ENCODE measurements around the gene RELB.

DNA sequence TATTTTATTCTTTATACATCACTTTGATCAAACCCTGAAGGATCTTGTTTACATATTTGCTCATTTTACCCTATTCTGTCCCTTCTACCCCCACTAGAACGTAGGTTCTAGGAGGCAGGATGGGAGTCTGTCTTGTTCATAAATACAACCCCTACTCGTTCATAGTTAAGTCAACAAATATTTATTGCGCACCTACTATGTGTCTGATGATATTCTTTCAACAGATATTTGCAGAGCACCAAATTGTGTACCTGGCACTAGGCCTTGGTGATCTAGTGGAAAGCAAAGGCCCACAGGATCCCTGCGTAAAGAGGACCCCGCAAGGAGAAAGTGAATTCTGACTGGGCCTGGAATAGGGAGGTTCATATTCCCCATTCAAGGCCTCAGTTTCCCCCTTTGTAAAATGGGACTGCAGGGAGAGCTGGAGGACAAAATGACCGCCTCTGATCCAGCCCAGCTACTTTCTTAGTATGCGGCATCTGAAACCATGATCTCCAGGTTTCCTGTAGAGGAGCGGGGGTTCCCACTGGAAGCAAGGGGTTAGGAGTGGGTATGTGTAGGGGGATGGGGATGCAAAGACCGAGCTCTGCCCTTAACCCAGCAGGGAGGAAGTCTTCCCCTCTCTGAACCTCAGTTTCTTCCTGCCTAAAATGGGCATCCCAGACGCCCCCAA is 77.3 kb downstream of the RELB start:
- no peak for TF ChIP-seq TOX (CRISPR knock-in tag; IDR thresholded peaks at IDR 0.05; ENCODE audit: borderline replicate concordance)
- no peak for TF ChIP-seq ZFP30 (CRISPR knock-in tag; IDR thresholded peaks at IDR 0.05)
- no peak for TF ChIP-seq ZNF70 (CRISPR knock-in tag; IDR thresholded peaks at IDR 0.05)
- TF ChIP-seq ZFP3 (CRISPR knock-in tag; IDR thresholded peaks at IDR 0.05), result no peak
- no peak for TF ChIP-seq ARNTL (CRISPR knock-in tag; IDR thresholded peaks at IDR 0.05; ENCODE audit: borderline replicate concordance, low read depth)
- TF ChIP-seq OSR1 (CRISPR knock-in tag; IDR thresholded peaks at IDR 0.05), result no peak
- TF ChIP-seq CREB5 (CRISPR knock-in tag; IDR thresholded peaks at IDR 0.05; ENCODE audit: low read depth), result no peak
- TF ChIP-seq CSRNP3 (CRISPR knock-in tag; IDR thresholded peaks at IDR 0.05), result no peak
- TF ChIP-seq PATZ1 (CRISPR knock-in tag; IDR thresholded peaks at IDR 0.05; ENCODE audit: borderline replicate concordance), result no peak

Data from SK-N-SH treated with all-trans-retinoic acid at 6 μM for 48 hours (cell line).